Stomach (tissue), 4 donors: Measurements from ENCODE around the gene ALKBH2.

Source experiments
- EP300 ChIP-seq: sonication (generic); formaldehyde crosslinking; IDR thresholded peaks from one replicate; pipeline ENCODE4 v1.6.1; 2017; ENCODE audit warnings: antibody characterized with exemption
- POLR2A ChIP-seq, 4 donors: fragments of 450-650 bp; IDR thresholded peaks; one replicate each; pipeline ENCODE4 v1.6.1; 2016; ENCODE audit warnings: antibody characterized with exemption in 4 of 4, control low read depth in 2 of 4, mild to moderate bottlenecking in 1 of 4, moderate library complexity in 1 of 4
- POLR2AphosphoS5 ChIP-seq, 3 donors: sonication (generic); formaldehyde crosslinking; IDR thresholded peaks; one replicate each; pipeline ENCODE4 v1.6.1; 2016; ENCODE audit warnings: antibody characterized with exemption in 3 of 3
- TF ChIP-seq, protein P1 (sequence below), 7 experiments: fragments of 450-650 bp in 4 of 7; fragments of 200-600 bp in 3 of 7; sonication (generic) in 3 of 7; IDR thresholded peaks; one replicate each; pipeline ENCODE4 v1.5.1; 2016 to 2019; ENCODE audit warnings: antibody characterized with exemption in 7 of 7, control low read depth in 2 of 7, mild to moderate bottlenecking in 1 of 7

DNA sequence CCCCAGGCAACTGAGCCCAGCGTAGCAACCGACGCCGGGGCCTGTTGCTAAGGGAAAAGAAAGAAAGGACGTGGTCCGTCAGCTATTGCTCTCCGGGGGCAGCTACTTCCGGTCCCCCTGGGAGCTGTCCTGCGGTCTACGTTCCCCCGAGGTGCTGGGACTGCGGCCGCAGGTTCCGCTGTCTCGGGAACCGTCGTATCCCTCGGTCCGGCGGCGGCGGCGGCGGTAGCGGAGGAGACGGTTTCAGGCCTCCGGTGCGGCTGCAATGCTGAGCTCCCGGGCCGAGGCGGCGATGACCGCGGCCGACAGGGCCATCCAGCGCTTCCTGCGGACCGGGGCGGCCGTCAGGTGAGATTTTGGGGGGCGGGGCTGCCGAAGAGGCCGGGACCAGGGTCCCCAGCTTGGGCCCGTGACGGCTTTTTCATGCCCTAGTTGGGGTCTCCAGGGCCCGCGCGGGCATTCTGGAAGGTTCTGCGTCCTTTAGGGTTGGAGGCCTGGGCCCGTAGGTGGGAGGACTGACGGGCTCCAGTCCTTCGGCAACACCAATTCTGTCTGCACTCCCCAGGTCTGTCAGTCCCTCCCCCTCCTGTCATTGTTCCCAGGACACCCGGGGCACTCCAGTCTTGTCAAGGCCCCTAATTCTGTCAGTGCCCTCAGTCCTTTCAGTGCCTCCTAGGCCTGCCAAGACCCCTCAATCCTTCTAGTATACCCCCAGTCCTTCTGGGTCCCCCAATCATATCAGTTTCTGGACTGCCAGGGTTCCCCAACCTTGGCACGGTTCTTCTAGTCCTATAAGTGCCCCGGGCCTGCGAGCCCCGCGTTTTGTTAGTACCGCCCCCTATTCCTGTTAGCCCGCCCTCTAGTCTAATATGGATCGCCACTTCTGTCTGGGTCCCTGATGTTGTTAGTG, 40.6 kb downstream of the ALKBH2 start, which contains the start of gene USP30:
- TF ChIP-seq, protein P1, sequence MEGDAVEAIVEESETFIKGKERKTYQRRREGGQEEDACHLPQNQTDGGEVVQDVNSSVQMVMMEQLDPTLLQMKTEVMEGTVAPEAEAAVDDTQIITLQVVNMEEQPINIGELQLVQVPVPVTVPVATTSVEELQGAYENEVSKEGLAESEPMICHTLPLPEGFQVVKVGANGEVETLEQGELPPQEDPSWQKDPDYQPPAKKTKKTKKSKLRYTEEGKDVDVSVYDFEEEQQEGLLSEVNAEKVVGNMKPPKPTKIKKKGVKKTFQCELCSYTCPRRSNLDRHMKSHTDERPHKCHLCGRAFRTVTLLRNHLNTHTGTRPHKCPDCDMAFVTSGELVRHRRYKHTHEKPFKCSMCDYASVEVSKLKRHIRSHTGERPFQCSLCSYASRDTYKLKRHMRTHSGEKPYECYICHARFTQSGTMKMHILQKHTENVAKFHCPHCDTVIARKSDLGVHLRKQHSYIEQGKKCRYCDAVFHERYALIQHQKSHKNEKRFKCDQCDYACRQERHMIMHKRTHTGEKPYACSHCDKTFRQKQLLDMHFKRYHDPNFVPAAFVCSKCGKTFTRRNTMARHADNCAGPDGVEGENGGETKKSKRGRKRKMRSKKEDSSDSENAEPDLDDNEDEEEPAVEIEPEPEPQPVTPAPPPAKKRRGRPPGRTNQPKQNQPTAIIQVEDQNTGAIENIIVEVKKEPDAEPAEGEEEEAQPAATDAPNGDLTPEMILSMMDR (IDR thresholded peaks at IDR 0.05), result peak in 1 of 7 experiments; percentile 28
- TF ChIP-seq POLR2A (IDR thresholded peaks at IDR 0.05), result no peak
- TF ChIP-seq POLR2AphosphoS5 (IDR thresholded peaks at IDR 0.05), result peak; percentile 62 to 86 (median 65)
- no peak for TF ChIP-seq EP300
